GM19099 (cell line): ENCODE data around the gene MGMT.

Source experiments
- POLR2A ChIP-seq: IDR thresholded peaks from 3 replicates; pipeline ENCODE4 v1.6.1; 2011; ENCODE audit warnings: low read depth; ENCODE audit not compliant: insufficient read length; ENCODE audit errors: extremely low read depth

Gene MGMT

DNA sequence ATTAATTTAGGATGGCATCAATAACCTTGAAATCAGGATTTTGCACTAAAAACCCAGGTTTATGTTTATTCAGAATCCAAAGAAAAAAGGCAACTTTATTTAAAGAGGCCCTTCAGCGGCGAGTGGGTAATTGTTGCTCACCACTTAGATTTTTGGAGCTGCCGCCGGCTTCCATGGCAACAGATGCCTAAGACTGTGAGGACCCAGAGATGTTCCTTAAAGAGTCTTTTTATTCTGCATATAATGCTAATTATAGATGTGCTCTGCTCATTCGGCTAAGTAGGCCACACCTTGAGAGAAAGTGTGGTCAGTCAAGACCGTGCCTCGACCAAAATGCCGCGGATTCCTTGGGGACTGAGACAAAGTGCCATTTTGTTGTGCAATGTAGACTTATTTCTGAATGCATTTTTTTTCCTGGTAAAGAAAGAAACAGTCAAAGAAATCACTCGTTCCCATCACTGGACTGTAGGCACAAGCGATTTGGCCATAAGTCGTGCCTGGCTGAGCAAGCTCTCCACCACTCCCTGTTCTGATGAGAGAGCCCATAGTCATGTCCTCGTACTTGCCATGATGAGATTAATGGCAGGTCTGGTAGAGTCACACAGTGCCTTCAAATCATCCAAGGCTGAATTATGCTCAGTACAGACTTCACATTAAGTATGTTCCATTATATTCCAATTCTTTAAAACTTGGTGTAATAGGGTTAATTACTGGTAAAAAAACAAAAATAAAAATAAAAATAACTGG lies 21.4 kb upstream of the MGMT start:
- no peak for TF ChIP-seq POLR2A

GRCh38 chr10:129446183-129446581 lies 20.9 kb upstream of the MGMT start:
- TF ChIP-seq POLR2A, result no peak

GRCh38 chr10:129447486-129447885 lies 19.6 kb upstream of the MGMT start:
- no peak for TF ChIP-seq POLR2A

GRCh38 chr10:129448086-129448485 lies 19.0 kb upstream of the MGMT start:
- no peak for TF ChIP-seq POLR2A

DNA sequence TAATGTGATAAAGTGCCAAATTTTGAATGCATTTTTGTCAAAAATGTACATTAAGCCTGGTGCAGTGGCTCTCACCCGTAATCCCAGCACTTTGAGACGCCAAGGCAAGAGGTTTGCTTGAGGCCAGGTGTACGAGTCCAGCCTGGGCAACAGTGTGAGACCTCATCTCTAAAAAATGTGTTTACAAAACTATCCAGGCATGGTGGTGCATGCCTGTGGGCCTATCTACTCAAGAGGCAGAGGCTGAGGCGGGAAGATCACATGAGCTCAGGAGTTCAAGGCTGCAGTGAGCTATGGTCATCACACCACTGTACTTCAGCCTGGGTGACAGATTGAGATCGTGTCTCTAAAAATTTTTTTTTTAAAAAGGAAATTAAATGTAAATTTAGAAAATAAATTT lies 18.5 kb upstream of the MGMT start:
- no peak for TF ChIP-seq POLR2A

DNA sequence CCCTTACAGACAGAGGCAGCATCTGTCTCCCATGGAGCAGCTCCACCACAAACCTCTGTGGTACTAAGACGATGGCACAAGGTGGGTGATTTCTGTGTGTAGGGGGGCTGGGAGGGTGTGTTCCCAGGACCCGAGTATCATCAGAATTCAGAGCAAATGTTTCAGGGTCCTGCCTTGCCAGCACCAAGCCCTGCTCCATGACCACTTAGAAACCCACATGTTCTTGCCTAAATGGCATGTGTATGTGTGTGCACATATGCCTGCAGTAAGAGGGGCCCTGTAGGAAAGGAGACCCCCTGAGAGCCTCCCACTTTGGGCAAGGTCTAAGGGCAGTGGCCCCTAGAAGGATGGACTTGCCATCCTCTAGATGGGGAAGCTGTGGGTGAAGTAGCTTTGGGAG lies 17.1 kb upstream of the MGMT start:
- no peak for TF ChIP-seq POLR2A

DNA sequence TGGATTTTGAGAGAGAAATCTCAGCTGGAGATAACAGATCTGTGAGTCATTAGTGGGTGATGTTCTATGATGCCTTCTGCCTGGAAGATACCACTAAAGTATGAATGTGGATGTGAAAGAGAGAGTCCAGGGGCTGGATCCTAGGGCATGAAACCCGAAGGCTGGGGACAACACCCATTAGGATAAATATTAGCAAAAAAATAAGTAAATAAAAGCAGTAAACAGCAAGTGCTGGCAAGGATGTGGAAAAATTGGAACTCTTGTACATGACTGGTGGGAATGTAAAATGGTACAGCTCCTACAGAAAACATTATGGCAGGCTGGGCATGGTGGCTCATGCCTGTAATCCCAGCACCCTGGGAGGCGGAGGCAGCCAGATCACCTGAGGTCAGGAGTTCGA lies 16.6 kb upstream of the MGMT start:
- no peak for TF ChIP-seq POLR2A

GRCh38 chr10:129455625-129456024 lies 11.4 kb upstream of the MGMT start:
- no peak for TF ChIP-seq POLR2A

GRCh38 chr10:129459762-129460539 lies 7.1 kb upstream of the MGMT start:
- TF ChIP-seq POLR2A, result no peak

- TF ChIP-seq POLR2A, result no peak
Measured at GRCh38 chr10:129462257-129462795, 4.7 kb upstream of the MGMT start.

GRCh38 chr10:129464251-129464650 lies 2.8 kb upstream of the MGMT start:
- no peak for TF ChIP-seq POLR2A

DNA sequence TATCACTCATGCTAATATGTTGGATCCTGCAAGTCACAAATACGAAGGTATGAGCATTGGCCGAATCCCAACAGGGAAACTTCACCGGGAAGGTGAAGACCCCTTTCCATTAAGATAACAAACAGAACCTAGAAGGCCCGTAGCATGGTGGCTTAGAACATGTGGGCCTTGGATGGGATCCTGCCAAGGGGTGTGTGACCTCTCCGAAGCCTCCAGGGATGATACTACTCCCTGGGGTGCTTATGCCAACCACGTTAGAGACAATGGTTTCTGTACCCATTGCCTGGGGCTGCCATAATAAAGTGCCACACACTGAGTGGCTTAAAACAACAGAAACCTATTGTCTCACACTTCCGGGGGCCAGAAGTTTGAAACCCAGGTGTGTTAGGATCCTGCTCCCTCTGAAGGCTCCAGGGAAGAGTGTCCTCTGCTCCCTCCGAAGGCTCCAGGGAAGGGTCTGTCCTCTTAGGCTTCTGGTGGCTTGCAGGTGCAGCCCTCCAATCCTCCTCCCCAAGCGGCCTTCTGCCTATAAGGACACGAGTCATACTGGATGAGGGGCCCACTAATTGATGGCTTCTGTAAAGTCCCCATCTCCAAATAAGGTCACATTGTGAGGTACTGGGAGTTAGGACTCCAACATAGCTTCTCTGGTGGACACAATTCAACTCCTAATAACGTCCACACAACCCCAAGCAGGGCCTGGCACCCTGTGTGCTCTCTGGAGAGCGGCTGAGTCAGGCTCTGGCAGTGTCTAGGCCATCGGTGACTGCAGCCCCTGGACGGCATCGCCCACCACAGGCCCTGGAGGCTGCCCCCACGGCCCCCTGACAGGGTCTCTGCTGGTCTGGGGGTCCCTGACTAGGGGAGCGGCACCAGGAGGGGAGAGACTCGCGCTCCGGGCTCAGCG lies 992 bp upstream of the MGMT start:
- TF ChIP-seq POLR2A, result no peak

- no peak for TF ChIP-seq POLR2A
Measured at GRCh38 chr10:129467359-129468064, 471 bp downstream of the MGMT start.

- no peak for TF ChIP-seq POLR2A
Measured at GRCh38 chr10:129468187-129468586, 1.1 kb downstream of the MGMT start.
